HepG2 (cell line): Measurements from ENCODE around the gene ZMIZ1. TPM values are rescaled to one million over a fixed set of nuclear protein-coding genes. Genes with fewer than 3 reads are reported as not detected.
A peak's percentile ranks its signal among the peaks of the same experiment; 100 is the strongest.

Source experiments
- ARNT ChIP-seq: fragments of 450-650 bp; IDR thresholded peaks from 2 replicates; pipeline ENCODE4 v1.6.1; 2017
- CREB1 ChIP-seq, 2 experiments: fragments of 450-650 bp in 1 of 2; IDR thresholded peaks; 2 replicates each; pipeline ENCODE4 v1.6.1; 2016 to 2017; ENCODE audit warnings: control low read depth in 1 of 2, mild to moderate bottlenecking in 1 of 2, missing compliant biosample characterization in 1 of 2, missing genetic modification characterization in 1 of 2
- ELF1 ChIP-seq: sonication (generic); formaldehyde crosslinking; IDR thresholded peaks from 2 replicates; pipeline ENCODE4 v1.4.0; 2020; ENCODE audit warnings: missing genetic modification reagents
- GATAD2A ChIP-seq: IDR thresholded peaks from 2 replicates; pipeline ENCODE4 v1.6.1; 2016
- HDAC1 ChIP-seq: sonication (generic); formaldehyde crosslinking; IDR thresholded peaks from 2 replicates; pipeline ENCODE4 v1.5.1; 2020; ENCODE audit warnings: mild to moderate bottlenecking, missing genetic modification reagents
- KDM3A ChIP-seq: IDR thresholded peaks from 2 replicates; pipeline ENCODE4 v1.6.1; 2018; ENCODE audit warnings: low read depth, missing compliant biosample characterization
- MAZ ChIP-seq, 2 experiments: sonication (generic) in 1 of 2; formaldehyde crosslinking in 1 of 2; IDR thresholded peaks; 2 replicates each; pipeline versions ENCODE4 v1.5.0 to v1.6.1; 2012 to 2020; ENCODE audit warnings: low read depth in 2 of 2, mild to moderate bottlenecking in 2 of 2, borderline replicate concordance in 1 of 2, improper control_type of control experiment in 1 of 2, low read length in 1 of 2, missing genetic modification reagents in 1 of 2, moderate library complexity in 1 of 2
- MED1 ChIP-seq: sonication (generic); formaldehyde crosslinking; IDR thresholded peaks from 2 replicates; pipeline ENCODE4 v1.4.0; 2020; ENCODE audit warnings: missing genetic modification reagents
- PTBP1 ChIP-seq: fragments of 200-400 bp; formaldehyde crosslinking; IDR thresholded peaks from 2 replicates; pipeline ENCODE4 v1.6.1; 2018; ENCODE audit warnings: low read length, low read depth; ENCODE audit not compliant: poor library complexity, severe bottlenecking
- REL ChIP-seq: sonication (generic); formaldehyde crosslinking; conservative IDR thresholded peaks from 2 replicates; pipeline ENCODE4 v1.8.0; 2022; ENCODE audit warnings: mild to moderate bottlenecking, missing genetic modification reagents, moderate library complexity
- SALL1 ChIP-seq: sonication (generic); formaldehyde crosslinking; IDR thresholded peaks from 2 replicates; pipeline ENCODE4 v1.8.0; 2022; ENCODE audit warnings: mild to moderate bottlenecking, missing genetic modification reagents
- SKI ChIP-seq: fragments of 450-650 bp; IDR thresholded peaks from one replicate; pipeline ENCODE4 v1.6.1; 2018; ENCODE audit warnings: mild to moderate bottlenecking; ENCODE audit not compliant: partially characterized antibody
- THYN1 ChIP-seq: sonication (generic); formaldehyde crosslinking; IDR thresholded peaks from 2 replicates; pipeline ENCODE4 v1.8.1; 2023; ENCODE audit warnings: low read depth, mild to moderate bottlenecking, moderate library complexity, missing genetic modification reagents, borderline replicate concordance
- TOPORS ChIP-seq: sonication (generic); formaldehyde crosslinking; IDR thresholded peaks from 2 replicates; pipeline ENCODE4 v1.8.0; 2023; ENCODE audit warnings: mild to moderate bottlenecking, missing genetic modification reagents
- ZMYM2 ChIP-seq: sonication (generic); formaldehyde crosslinking; IDR thresholded peaks from 2 replicates; pipeline ENCODE4 v1.8.0; 2022; ENCODE audit warnings: mild to moderate bottlenecking, missing genetic modification reagents
- ZNF251 ChIP-seq: sonication (generic); formaldehyde crosslinking; IDR thresholded peaks from 2 replicates; pipeline ENCODE4 v1.9.0; 2021; ENCODE audit warnings: mild to moderate bottlenecking, missing genetic modification reagents
- ZNF282 ChIP-seq: fragments of 450-650 bp; IDR thresholded peaks from 2 replicates; pipeline ENCODE4 v1.6.1; 2018; ENCODE audit not compliant: partially characterized antibody
- ZNF33B ChIP-seq: sonication (generic); formaldehyde crosslinking; IDR thresholded peaks from 2 replicates; pipeline ENCODE4 v1.5.1; 2020; ENCODE audit warnings: mild to moderate bottlenecking, missing genetic modification reagents
- ZNF34 ChIP-seq: sonication (generic); formaldehyde crosslinking; IDR thresholded peaks from 2 replicates; pipeline ENCODE4 v1.4.0; 2020; ENCODE audit warnings: mild to moderate bottlenecking, missing genetic modification reagents, borderline replicate concordance
- polyA plus RNA-seq, 8 experiments: library from polyadenylated mRNA; depleted of rRNA in 3 of 8; stranded (reverse) in 7 of 8; unstranded in 1 of 8; fragments of >200 nt; fragmentation: Illumina TruSeq in 4 of 8; extraction: Trizol in 4 of 8; gene quantifications; 2 replicates each; pipeline versions ENCODE4 v1.2.1 to v1.2.3, GENCODE V29; 2011 to 2016; ENCODE audit warnings: low read depth in 4 of 8, missing spikeins in 1 of 8, mixed read lengths in 1 of 8; ENCODE audit not compliant: insufficient read depth in 1 of 8
- total RNA-seq, 5 experiments: library from RNA; depleted of rRNA; stranded (reverse); fragments of >200 nt; fragmentation: Illumina TruSeq; extraction: Trizol; gene quantifications; 2 replicates each; pipeline ENCODE4 v1.2.3, GENCODE V29; 2016; ENCODE audit warnings: low read depth in 1 of 5
- TF ChIP-seq, protein P1 (sequence below): sonication (generic); formaldehyde crosslinking; conservative IDR thresholded peaks from 2 replicates; pipeline ENCODE4 v1.4.0; 2020; ENCODE audit warnings: mild to moderate bottlenecking, missing genetic modification reagents, moderate library complexity
- TF ChIP-seq, protein P2 (sequence below): sonication (generic); formaldehyde crosslinking; IDR thresholded peaks from 2 replicates; pipeline ENCODE4 v1.5.1; 2020; ENCODE audit warnings: mild to moderate bottlenecking, missing genetic modification reagents, moderate library complexity
- TF ChIP-seq, protein P3 (sequence below): sonication (generic); formaldehyde crosslinking; IDR thresholded peaks from 2 replicates; pipeline ENCODE4 v1.8.1; 2022; ENCODE audit warnings: mild to moderate bottlenecking, missing genetic modification reagents
- TF ChIP-seq, protein P4 (sequence below): sonication (generic); formaldehyde crosslinking; IDR thresholded peaks from 2 replicates; pipeline ENCODE4 v1.8.0; 2022; ENCODE audit warnings: mild to moderate bottlenecking, missing genetic modification reagents, moderate library complexity

Gene ZMIZ1
- total and polyA plus RNA-seq, 2 of the 13 experiments (the other 11 are each of a cell fraction or from before 2014, with no cell fraction given): 5.3 to 10.2 TPM

DNA sequence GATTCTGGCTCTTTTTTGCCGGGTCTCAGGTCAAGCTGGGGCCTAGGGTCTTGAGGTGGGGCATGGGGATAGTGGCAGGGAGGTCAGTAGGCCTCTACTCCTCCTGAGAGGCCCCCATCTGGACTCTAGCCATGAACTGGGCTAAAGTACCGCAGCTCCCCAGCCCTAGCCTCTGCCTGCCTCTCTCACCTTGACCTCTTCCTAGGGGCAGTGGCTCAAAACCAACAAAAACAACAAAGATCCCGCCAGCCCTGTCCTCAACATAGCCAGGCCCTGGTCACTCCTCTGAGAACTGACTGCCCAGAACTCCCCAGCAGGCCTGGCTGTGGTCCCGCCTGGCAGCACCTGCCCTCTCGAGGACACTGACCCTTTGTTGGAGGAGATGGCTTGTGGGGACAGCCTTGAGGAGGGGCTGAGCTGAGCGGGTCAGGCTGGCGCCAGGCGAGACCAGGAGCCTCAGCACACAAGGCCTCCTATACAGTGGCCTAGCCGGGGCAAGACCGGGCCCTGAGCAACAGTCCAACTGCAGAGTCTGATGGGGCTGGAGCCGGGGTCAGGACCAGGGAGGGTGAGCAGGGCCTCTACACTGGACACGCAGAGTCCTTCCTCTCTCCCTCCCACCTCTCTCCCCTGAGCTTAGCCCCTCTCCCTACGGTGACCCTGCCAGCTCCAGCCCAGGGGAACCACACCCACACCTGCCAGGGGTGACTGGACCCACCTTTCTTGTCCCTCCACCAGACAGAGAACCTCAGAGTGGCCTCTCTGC lies 266.9 kb downstream of the ZMIZ1 start (continued):
- TF ChIP-seq REL (CRISPR knock-in tag) (no peak), ZNF282 (no peak), PTBP1 (no peak), ELF1 (CRISPR knock-in tag) (peak; percentile 38; the same call in 1 of the 2 replicates), ARNT (no peak), ZMYM2 (CRISPR knock-in tag) (0 out of 2 replicates have a peak, but pooled peaks have one; percentile 64), KDM3A (CRISPR knock-in tag) (no peak), MED1 (CRISPR knock-in tag) (peak; percentile 94), SALL1 (CRISPR knock-in tag) (peak; percentile 95), THYN1 (CRISPR knock-in tag) (no peak), GATAD2A (peak; percentile 96), MAZ (IDR thresholded peaks at IDR 0.05; ENCODE audit: borderline replicate concordance, low read depth, low read length) (peak; percentile 51; the same call in 1 of the 2 replicates), MAZ (CRISPR knock-in tag; IDR thresholded peaks at IDR 0.05; ENCODE audit: low read depth) (peak; percentile 84), SKI (peak; percentile 98), ZNF251 (CRISPR knock-in tag) (no peak), ZNF34 (CRISPR knock-in tag) (no peak), CREB1 (IDR thresholded peaks at IDR 0.05) (no peak), CREB1 (CRISPR knock-in tag; IDR thresholded peaks at IDR 0.05) (peak; percentile 55; the same call in 1 of the 2 replicates), TOPORS (CRISPR knock-in tag) (peak; percentile 59; the same call in 1 of the 2 replicates), ZNF33B (no peak), HDAC1 (CRISPR knock-in tag) (peak; percentile 93)
- TF ChIP-seq, protein P1, sequence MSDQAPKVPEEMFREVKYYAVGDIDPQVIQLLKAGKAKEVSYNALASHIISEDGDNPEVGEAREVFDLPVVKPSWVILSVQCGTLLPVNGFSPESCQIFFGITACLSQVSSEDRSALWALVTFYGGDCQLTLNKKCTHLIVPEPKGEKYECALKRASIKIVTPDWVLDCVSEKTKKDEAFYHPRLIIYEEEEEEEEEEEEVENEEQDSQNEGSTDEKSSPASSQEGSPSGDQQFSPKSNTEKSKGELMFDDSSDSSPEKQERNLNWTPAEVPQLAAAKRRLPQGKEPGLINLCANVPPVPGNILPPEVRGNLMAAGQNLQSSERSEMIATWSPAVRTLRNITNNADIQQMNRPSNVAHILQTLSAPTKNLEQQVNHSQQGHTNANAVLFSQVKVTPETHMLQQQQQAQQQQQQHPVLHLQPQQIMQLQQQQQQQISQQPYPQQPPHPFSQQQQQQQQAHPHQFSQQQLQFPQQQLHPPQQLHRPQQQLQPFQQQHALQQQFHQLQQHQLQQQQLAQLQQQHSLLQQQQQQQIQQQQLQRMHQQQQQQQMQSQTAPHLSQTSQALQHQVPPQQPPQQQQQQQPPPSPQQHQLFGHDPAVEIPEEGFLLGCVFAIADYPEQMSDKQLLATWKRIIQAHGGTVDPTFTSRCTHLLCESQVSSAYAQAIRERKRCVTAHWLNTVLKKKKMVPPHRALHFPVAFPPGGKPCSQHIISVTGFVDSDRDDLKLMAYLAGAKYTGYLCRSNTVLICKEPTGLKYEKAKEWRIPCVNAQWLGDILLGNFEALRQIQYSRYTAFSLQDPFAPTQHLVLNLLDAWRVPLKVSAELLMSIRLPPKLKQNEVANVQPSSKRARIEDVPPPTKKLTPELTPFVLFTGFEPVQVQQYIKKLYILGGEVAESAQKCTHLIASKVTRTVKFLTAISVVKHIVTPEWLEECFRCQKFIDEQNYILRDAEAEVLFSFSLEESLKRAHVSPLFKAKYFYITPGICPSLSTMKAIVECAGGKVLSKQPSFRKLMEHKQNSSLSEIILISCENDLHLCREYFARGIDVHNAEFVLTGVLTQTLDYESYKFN (CRISPR knock-in tag): peak; percentile 96
- TF ChIP-seq, protein P2, sequence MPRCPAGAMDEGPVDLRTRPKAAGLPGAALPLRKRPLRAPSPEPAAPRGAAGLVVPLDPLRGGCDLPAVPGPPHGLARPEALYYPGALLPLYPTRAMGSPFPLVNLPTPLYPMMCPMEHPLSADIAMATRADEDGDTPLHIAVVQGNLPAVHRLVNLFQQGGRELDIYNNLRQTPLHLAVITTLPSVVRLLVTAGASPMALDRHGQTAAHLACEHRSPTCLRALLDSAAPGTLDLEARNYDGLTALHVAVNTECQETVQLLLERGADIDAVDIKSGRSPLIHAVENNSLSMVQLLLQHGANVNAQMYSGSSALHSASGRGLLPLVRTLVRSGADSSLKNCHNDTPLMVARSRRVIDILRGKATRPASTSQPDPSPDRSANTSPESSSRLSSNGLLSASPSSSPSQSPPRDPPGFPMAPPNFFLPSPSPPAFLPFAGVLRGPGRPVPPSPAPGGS (CRISPR knock-in tag): peak; percentile 61; the same call in 1 of the 2 replicates
- TF ChIP-seq, protein P3, sequence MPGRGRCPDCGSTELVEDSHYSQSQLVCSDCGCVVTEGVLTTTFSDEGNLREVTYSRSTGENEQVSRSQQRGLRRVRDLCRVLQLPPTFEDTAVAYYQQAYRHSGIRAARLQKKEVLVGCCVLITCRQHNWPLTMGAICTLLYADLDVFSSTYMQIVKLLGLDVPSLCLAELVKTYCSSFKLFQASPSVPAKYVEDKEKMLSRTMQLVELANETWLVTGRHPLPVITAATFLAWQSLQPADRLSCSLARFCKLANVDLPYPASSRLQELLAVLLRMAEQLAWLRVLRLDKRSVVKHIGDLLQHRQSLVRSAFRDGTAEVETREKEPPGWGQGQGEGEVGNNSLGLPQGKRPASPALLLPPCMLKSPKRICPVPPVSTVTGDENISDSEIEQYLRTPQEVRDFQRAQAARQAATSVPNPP: no peak
- TF ChIP-seq, protein P4, sequence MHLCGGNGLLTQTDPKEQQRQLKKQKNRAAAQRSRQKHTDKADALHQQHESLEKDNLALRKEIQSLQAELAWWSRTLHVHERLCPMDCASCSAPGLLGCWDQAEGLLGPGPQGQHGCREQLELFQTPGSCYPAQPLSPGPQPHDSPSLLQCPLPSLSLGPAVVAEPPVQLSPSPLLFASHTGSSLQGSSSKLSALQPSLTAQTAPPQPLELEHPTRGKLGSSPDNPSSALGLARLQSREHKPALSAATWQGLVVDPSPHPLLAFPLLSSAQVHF: no peak; the same call in 1 of the 2 replicates
